HG03460 (cell line): ENCODE measurements around the gene CXCL14.
A peak's percentile ranks its signal among the peaks of the same experiment; 100 is the strongest.

ENCODE experiments used
- ATAC-seq: cut with Tn5 transposase; IDR thresholded peaks from one replicate; pipeline ENCODE4 v1.9.1; 2021; ENCODE audit not compliant: unreplicated experiment

The CXCL14 gene

GRCh38 chr5:135568923-135569360 lies 9.8 kb downstream of the CXCL14 start:
- ATAC-seq, result no peak

DNA sequence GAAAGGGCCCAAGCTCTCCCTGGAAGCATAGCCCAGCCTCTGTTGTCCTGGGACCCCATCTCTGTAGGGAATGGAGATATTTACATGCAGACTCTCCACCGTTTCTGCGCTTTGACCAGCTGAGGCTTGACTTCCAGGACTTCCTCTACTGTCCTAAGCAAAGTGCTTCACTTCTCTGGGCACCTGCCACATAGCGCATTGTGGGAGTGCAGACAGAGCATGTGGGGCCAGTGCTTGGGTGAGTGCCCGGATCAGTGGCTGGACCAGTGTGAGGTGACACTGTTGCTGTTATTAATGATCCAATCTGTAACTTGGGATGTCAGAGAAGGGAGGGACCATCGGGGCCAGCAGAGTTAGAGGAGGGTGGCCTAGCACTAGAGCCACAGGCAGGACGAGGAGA lies 10.5 kb downstream of the CXCL14 start:
- ATAC-seq, result no peak

DNA sequence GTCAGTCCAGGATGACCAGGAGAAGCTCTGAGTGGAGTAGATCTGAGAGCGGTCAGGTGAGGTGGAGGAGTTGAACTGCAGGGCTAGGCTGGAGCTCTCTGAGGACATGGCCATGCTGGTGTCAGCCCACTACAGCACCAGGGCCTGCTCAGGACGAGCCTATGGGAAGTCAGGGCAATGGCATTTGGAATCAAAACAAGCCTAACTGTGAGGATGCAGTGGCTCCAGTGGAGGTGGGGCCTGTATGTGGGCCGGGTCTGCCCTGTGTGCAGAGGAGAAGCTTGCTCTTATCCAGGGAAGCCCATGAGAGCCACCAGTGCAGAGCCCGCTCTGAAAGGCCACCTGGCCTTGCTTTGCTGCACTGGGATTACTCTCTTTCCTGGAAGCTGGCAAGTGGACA lies 11.1 kb downstream of the CXCL14 start:
- no peak for ATAC-seq

- no peak for ATAC-seq
These were observed 12.1 kb downstream of the CXCL14 start for GRCh38 chr5:135566422-135567400.

- ATAC-seq, result peak; percentile 54
These were observed 12.9 kb downstream of the CXCL14 start for GRCh38 chr5:135565725-135566421.

DNA sequence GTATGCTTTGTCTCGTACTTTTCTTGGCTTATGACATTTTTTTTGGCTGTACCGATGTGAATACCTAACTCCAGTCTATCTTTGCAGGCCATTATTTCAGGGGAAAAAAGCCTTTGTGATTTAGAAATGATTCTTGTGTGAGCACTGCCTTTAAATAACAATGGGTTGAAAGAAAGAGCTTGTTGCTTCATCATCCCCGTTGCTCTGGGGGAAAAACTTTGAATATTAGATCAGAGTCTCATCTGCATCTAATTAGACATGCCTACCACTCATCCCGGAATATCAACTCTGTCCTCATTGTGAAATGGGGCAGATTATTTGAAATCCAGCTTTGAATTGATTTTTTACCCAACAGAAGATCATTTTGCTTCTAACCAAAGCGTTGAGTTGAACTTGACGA lies 13.5 kb downstream of the CXCL14 start:
- ATAC-seq, result no peak

GRCh38 chr5:135564331-135564730 lies 14.5 kb downstream of the CXCL14 start:
- ATAC-seq, result no peak

- no peak for ATAC-seq
These were observed 17.5 kb downstream of the CXCL14 start for GRCh38 chr5:135561266-135561665.

DNA sequence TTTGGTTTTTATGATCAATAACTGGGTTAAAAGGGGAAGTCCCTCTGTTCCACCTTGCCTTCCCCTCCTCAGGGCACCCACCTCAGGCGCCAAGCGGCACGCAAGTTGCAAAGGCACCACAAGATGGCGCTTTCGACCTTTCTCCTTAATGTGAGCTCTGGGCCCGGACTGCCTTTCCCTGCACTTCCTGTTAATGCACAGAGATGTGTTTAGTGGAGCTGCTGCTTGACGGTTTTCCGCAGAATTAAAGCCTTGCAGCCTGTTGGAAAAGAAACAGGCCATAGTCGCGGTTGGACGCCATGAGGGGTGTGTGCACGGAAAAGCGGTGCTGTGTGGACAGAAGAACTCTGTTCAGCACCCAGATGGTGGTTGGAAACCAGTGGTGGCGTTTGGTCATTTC lies 17.9 kb downstream of the CXCL14 start:
- ATAC-seq, result peak; percentile 85

DNA sequence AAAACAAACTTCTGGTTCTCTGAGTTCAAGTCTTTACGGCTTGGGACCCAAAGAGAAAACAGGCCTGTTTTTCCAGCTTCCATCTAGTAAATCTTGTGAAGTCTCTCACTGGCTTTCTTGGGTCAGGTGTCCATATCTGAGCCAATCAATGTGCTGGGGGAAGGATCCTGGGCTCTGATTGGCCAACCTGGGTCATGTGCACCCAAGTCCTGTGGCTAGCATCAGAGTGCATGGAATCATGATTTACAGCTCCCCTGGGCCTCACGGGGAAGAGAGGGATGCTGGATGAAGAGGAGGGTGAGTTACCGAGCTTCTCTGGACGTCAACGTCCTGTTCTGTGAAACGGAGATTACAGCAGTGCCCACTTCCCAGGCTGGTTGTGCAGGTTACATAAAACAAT lies 19.4 kb downstream of the CXCL14 start:
- ATAC-seq, result no peak

DNA sequence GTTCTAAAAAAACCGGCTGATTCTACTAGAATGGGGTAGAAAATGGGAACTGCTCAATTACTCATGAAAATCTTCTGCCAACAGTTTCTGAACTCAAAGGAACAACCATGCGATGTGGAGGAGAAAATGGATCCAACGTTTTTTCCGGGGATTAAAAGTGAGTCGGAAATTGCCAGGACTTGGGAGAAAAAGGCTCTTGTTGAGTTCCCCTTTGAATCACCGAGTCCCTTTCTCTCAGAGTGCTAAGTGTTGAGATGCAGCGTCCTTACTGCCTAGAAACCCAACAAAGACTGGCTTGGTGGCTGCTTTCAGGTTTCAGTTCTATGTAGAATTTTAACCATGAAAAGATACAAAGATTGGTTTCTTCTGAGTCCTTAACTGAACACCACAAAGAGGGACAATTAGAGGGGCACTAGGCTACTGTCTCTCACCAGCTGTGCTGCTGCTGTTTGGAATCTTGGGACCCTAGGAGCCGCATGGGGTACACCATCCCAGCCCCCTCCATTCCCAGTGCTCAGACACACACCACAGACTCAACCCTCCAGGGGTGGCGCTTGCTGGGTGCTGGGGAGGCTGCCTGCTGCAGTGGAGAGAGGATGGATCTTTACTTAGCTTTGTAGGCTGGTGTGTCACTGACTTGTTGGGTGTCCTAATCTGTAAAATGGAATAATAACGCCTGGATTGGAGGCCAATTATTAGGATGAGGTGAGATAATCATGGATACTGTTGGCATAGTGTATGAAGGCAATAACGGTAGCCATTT lies 21.5 kb downstream of the CXCL14 start:
- no peak for ATAC-seq

DNA sequence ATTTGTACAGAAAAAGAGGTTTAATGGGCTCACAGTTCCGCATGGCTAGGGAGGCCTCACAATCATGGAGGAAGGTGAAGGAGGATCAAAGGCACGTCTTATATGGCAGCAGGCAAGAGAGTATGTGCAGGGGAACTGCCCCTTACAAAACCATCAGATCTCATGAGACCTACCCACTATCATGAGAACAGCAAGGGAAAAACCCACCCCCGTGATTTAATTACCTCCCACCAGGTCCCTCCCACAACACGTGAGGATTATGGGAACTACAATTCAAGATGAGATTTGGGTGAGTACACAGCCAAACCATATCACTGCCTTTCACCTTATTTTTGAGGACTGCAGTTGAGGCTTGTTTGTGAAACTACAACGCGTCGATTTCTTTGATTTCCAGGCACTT lies 22.2 kb downstream of the CXCL14 start:
- no peak for ATAC-seq

DNA sequence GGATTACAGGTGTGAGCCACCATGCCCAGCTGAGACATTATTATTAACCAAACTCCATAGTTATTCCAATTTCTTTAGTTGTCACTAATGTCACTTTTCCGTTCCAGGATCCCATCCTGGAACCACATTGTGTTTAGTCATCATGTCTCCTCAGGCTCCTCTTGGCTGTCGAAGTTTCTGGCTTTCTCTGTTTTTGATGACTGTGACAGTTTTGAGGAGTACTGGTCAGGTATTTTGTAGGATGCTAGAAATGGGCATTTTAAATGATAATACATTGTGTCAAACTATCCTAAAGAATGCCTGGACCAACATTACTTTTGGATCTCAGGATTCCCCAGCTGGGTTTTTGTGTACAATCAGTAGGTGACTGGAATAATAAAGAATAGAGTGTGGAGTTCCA lies 23.3 kb downstream of the CXCL14 start:
- ATAC-seq, result no peak

DNA sequence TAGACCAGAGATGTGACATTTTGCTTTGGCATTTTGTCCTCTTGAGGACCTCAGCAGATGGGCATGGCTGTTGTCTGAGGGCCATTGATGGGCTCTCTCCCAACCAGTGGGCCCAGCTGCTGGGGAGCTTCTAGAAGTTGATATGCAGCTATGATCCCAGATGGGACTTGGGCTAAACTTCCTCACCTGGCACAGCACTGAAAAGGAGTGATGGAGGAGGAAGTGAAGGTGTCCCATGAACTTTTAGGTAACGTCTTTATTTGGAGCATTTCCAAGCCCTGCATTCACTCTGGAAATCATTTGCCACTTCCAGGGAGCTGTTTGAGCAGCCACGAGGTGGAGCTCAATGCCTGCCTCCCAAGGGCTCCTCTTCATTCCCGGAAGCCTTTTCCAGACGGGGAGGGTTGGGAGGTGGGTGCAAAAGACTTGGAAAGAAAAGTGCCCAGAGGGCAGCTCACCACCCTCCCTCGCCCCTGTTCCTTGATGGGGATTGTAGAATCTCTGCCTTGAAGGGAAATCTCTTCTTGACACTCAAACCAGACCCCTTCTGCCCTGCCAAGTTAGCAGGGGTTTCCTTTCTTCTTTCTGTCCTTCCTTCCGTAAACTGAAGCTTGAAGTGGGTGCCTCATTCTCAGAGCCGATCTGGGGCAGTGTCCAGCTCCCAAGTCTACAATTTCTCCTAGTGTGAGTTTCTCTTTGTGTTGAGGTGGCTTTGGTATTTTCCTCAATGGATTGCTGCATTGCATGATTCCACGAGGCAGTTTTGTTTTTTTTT lies 24.9 kb downstream of the CXCL14 start:
- no peak for ATAC-seq

GRCh38 chr5:135551593-135552447 lies 27.0 kb downstream of the CXCL14 start:
- no peak for ATAC-seq

DNA sequence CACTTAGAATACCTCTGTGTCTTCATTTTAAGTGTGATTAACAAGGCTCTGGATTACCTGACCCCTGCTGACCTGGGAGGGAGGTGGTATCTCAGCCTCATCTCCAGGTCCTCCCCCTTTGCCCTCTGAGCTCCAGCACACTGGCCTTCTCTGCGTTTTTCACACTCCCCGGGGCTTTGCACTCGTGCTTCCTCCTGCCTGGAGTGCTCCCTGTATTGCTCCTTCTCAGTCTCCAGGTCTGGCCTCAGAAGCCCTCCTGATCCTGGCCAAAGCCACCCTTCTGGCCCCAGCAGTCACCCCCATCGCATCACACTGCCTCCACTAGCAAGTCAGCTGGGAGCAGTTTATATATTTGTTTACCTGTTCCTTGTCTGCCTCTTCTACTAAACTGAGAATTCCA lies 29.4 kb downstream of the CXCL14 start:
- ATAC-seq, result no peak

- ATAC-seq, result no peak
These were observed 31.1 kb downstream of the CXCL14 start for GRCh38 chr5:135547590-135548254.

DNA sequence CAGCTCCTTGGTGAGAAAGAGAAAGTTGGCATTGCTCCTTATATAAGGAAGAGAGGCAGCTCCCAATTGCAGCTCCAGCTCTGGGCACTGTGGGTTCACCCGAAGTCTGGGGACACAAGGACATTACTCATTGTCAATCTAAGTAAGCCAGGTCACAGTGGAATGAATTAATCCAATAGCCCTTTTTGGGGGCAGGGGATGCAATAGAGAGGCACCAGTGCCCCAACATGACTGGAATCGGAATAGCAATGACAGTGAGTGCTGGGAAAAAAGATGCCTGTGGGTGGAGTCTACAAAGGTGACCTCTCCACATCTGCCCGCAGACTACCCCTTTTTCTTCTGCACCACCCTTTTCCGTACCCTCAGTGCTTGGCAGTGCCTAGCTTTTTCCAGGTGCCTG lies 31.9 kb downstream of the CXCL14 start:
- no peak for ATAC-seq

- ATAC-seq, result no peak
These were observed 32.7 kb downstream of the CXCL14 start for GRCh38 chr5:135546101-135546500.
